Measurements from ENCODE around the gene NUFIP1.

NUFIP1 gene

DNA sequence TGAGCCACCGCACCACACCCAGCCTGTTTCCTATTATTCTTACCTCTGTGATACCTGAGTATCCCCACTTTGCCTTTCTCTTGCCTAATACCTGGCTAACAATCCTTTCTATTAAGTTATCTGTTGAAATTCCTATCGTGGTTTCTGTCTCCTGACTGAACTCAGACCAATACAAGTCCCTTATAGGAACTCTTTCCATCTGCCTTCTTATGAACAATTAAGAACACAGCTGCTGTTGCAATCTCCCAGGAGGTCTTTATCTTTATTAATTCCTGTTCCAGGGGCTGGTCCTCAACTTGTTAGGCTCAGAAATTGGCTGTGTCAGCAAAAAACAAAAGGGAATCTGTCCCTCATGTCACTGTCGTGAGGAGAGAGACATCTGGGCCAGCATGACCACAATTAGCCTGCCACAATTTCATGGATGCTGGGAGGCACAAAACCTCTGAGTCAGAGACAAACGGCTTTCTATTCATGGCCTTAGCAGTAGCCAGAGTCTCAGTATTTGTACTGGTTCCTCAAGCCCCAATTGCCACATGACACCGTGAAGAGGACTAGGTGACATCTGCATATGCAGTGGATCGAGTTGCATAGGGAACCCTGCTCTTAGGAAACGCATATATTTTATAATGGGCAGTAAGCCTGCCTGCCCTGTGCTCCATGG is 58.2 kb downstream of the NUFIP1 start:
- Histone ChIP-seq H3K36me3 (ENCODE audit: control insufficient read depth, insufficient read depth, low read length) (no peaks in the 10 kb centered on the region), H3K4me3 (replicated peaks; ENCODE audit: low read depth, low read length) (no peak overlapping the region), H3K27me3 (replicated peaks; ENCODE audit: control insufficient read depth, insufficient read depth, low read length) (no peaks in the 10 kb centered on the region)
- no peak for TF ChIP-seq CTCF (IDR thresholded peaks at IDR 0.05; ENCODE audit: insufficient read depth, low read length, poor library complexity, severe bottlenecking)
- DNase-seq (ENCODE audit: extremely low read depth, insufficient read length), result no peak

DNA sequence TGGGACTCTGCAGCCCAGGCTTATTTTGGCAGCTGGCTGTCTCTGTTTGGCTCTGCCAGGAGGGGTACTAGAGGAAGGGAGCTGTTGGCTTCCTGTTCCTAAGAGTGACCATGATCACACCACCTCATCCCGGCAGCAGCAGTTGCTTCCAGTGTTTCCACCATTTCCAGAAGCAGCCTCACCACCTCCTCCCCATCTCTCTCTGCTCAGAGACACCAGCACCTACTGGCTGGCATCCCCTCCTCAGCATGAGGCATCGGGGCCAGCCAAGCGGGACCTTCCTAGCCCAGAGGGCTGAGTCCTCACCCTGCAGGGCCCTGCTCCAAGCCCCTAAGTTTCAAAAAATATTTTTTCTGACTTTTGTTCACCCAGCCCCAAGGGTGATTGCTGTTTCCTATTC is 59.0 kb downstream of the NUFIP1 start:
- no peaks in the 10 kb centered on the region for H3K36me3 ChIP-seq (ENCODE audit: control insufficient read depth, insufficient read depth, low read length)
- TF ChIP-seq CTCF (IDR thresholded peaks at IDR 0.05; ENCODE audit: insufficient read depth, low read length, poor library complexity, severe bottlenecking), result no peak
- no peaks in the 10 kb centered on the region for H3K27me3 ChIP-seq (replicated peaks; ENCODE audit: control insufficient read depth, insufficient read depth, low read length)
- H3K4me3 ChIP-seq (replicated peaks; ENCODE audit: low read depth, low read length), result no peak overlapping the region
- DNase-seq (ENCODE audit: extremely low read depth, insufficient read length), result no peak

DNA sequence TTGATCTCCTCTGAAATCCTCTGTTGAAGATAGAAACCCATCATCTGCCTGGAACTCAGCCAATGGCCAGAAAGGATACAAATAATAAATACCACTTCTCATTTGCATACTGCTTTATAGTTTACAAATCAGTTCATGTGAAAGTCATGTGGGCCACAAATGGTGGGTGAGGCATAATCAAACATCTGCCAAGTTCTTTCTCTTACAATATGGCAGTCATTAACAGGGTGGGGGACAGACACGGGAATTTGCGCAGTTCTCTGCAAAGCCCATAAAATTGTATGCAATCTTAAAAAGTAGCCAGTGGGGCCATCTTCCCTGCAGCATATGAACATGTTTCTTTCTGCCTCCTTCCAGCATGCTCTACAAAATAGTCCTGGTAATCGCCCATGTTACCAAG is 59.6 kb downstream of the NUFIP1 start:
- Histone ChIP-seq H3K27me3 (replicated peaks; ENCODE audit: control insufficient read depth, insufficient read depth, low read length) (no peaks in the 10 kb centered on the region), H3K36me3 (ENCODE audit: control insufficient read depth, insufficient read depth, low read length) (no peaks in the 10 kb centered on the region), H3K4me3 (replicated peaks; ENCODE audit: low read depth, low read length) (no peak overlapping the region)
- no peak for DNase-seq (ENCODE audit: extremely low read depth, insufficient read length)
- no peak for TF ChIP-seq CTCF (IDR thresholded peaks at IDR 0.05; ENCODE audit: insufficient read depth, low read length, poor library complexity, severe bottlenecking)

DNA sequence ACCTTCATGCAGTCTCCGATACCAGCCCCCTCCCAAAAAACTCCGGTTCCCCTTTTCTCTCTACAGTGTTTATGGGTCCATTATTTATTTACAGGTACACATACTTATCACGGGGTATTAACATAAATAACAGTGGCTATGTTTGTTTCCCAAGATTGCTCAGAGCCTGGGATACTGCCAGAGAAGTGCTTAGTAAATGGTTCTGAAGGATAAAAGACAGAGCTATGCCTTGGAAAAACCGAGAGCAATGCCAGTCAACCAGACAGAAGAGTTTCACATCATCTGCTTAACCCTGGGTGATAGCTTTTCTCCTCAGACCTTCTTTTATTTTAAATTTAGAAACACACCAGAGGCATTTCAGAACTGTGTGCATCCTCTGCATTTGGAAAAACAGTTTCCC is 61.3 kb downstream of the NUFIP1 start:
- H3K36me3 ChIP-seq (ENCODE audit: control insufficient read depth, insufficient read depth, low read length), result no peaks in the 10 kb centered on the region
- DNase-seq (ENCODE audit: extremely low read depth, insufficient read length), result no peak
- H3K4me3 ChIP-seq (replicated peaks; ENCODE audit: low read depth, low read length), result no peak overlapping the region
- no peaks in the 10 kb centered on the region for H3K27me3 ChIP-seq (replicated peaks; ENCODE audit: control insufficient read depth, insufficient read depth, low read length)
- no peak for TF ChIP-seq CTCF (IDR thresholded peaks at IDR 0.05; ENCODE audit: insufficient read depth, low read length, poor library complexity, severe bottlenecking)

- H3K4me3 ChIP-seq (replicated peaks; ENCODE audit: low read depth, low read length), result no peak overlapping the region
- H3K36me3 ChIP-seq (ENCODE audit: control insufficient read depth, insufficient read depth, low read length), result no peaks in the 10 kb centered on the region
- H3K27me3 ChIP-seq (replicated peaks; ENCODE audit: control insufficient read depth, insufficient read depth, low read length), result no peaks in the 10 kb centered on the region
- no peak for DNase-seq (ENCODE audit: extremely low read depth, insufficient read length)
- TF ChIP-seq CTCF (IDR thresholded peaks at IDR 0.05; ENCODE audit: insufficient read depth, low read length, poor library complexity, severe bottlenecking), result no peak
Observed at GRCh38 chr13:44921931-44922758, 67.1 kb downstream of the NUFIP1 start.

All from GM06990 (cell line).